IMR-90 (cell line): ENCODE results near the gene RHCE.
"Not testable (repeated sequence)": the region's sequence is repeated elsewhere in the genome, so short reads cannot be mapped to it uniquely, and the experiment has no call there.

Experiments used
- BHLHE40 ChIP-seq: fragments of 150-350 bp; IDR thresholded peaks from 2 replicates; pipeline ENCODE4 v1.6.1; 2016; ENCODE audit warnings: mild to moderate bottlenecking, low read depth, low read length
- CEBPB ChIP-seq: IDR thresholded peaks from 2 replicates; pipeline ENCODE4 v1.6.1; 2012; ENCODE audit warnings: low read depth, low read length, improper control_type of control experiment
- CTCF ChIP-seq: conservative IDR thresholded peaks from 2 replicates; pipeline ENCODE4 v1.5.1; 2012; ENCODE audit warnings: mild to moderate bottlenecking, low read depth, low read length, improper control_type of control experiment
- ELK1 ChIP-seq: fragments of 150-350 bp; IDR thresholded peaks from 2 replicates; pipeline ENCODE4 v1.6.1; 2016; ENCODE audit warnings: low read depth, mild to moderate bottlenecking, low read length, moderate library complexity, borderline replicate concordance
- MAFK ChIP-seq: IDR thresholded peaks from 2 replicates; pipeline ENCODE4 v1.6.1; 2012; ENCODE audit warnings: low read depth, low read length, improper control_type of control experiment
- MAZ ChIP-seq: IDR thresholded peaks from 2 replicates; pipeline ENCODE4 v1.6.1; 2012; ENCODE audit warnings: low read depth, mild to moderate bottlenecking, low read length, improper control_type of control experiment, moderate library complexity, borderline replicate concordance
- MXI1 ChIP-seq: IDR thresholded peaks from 2 replicates; pipeline ENCODE4 v1.6.1; 2012; ENCODE audit warnings: low read depth, mild to moderate bottlenecking, low read length, moderate library complexity, borderline replicate concordance
- POLR2A ChIP-seq: IDR thresholded peaks from 2 replicates; pipeline ENCODE4 v1.6.1; 2012; ENCODE audit warnings: mild to moderate bottlenecking, low read depth, low read length
- RAD21 ChIP-seq: IDR thresholded peaks from 2 replicates; pipeline ENCODE4 v1.6.1; 2012; ENCODE audit warnings: low read length, improper control_type of control experiment
- RCOR1 ChIP-seq: IDR thresholded peaks from 2 replicates; pipeline ENCODE4 v1.6.1; 2012; ENCODE audit warnings: mild to moderate bottlenecking, low read length, improper control_type of control experiment; ENCODE audit not compliant: insufficient replicate concordance
- RFX5 ChIP-seq: IDR thresholded peaks from 2 replicates; pipeline ENCODE4 v1.8.0; 2012; ENCODE audit warnings: low read depth, mild to moderate bottlenecking, low read length, moderate library complexity
- SMC3 ChIP-seq: fragments of 150-350 bp; IDR thresholded peaks from 2 replicates; pipeline ENCODE4 v1.6.1; 2016; ENCODE audit warnings: low read depth, mild to moderate bottlenecking, antibody characterized with exemption, low read length, moderate library complexity
- USF2 ChIP-seq: fragments of 150-350 bp; IDR thresholded peaks from 2 replicates; pipeline ENCODE4 v1.6.1; 2017; ENCODE audit warnings: mild to moderate bottlenecking, antibody characterized with exemption, low read length, low read depth

- TF ChIP-seq CTCF, SMC3, RAD21, POLR2A, MAZ, USF2, ELK1, CEBPB, RCOR1, MAFK, BHLHE40, RFX5, MXI1: not testable (repeated sequence)
Measured at GRCh38 chr1:25328791-25329185, 91.8 kb downstream of the RHCE start.
